NCI-H774 (cell line): ENCODE data around the gene SPATA19.
A peak's percentile ranks its signal among the peaks of the same experiment; 100 is the strongest.

Experiments
- DNase-seq: peaks from one replicate; lab custom pipeline; 2025; lab: John Stamatoyannopoulos, UW

Gene SPATA19

GRCh38 chr11:133818302-133818701 lies 27.0 kb downstream of the SPATA19 start:
- DNase-seq = no peak

GRCh38 chr11:133817449-133817848 lies 27.9 kb downstream of the SPATA19 start:
- no peak for DNase-seq

- no peak for DNase-seq
These were observed 29.0 kb downstream of the SPATA19 start for GRCh38 chr11:133816146-133816870.

- no peak for DNase-seq
These were observed 29.7 kb downstream of the SPATA19 start for GRCh38 chr11:133815636-133816035.

GRCh38 chr11:133814588-133815100 lies 30.7 kb downstream of the SPATA19 start:
- no peak for DNase-seq

GRCh38 chr11:133811850-133812685 lies 33.2 kb downstream of the SPATA19 start:
- no peak for DNase-seq

GRCh38 chr11:133810766-133811165 lies 34.5 kb downstream of the SPATA19 start:
- DNase-seq = no peak

- DNase-seq = no peak
These were observed 35.5 kb downstream of the SPATA19 start for GRCh38 chr11:133809569-133810491.

GRCh38 chr11:133808393-133809140 lies 36.7 kb downstream of the SPATA19 start:
- DNase-seq = no peak

GRCh38 chr11:133803026-133803425 lies 42.3 kb downstream of the SPATA19 start:
- no peak for DNase-seq

- DNase-seq = no peak
These were observed 44.0 kb downstream of the SPATA19 start for GRCh38 chr11:133801356-133801755.

- DNase-seq = no peak
These were observed 44.6 kb downstream of the SPATA19 start for GRCh38 chr11:133800666-133801065.

- DNase-seq = no peak
These were observed 47.8 kb downstream of the SPATA19 start for GRCh38 chr11:133797554-133797953.

- DNase-seq = no peak
These were observed 49.1 kb downstream of the SPATA19 start for GRCh38 chr11:133796043-133796795.

- no peak for DNase-seq
These were observed 50.2 kb downstream of the SPATA19 start for GRCh38 chr11:133795088-133795487.

GRCh38 chr11:133794205-133794604 lies 51.1 kb downstream of the SPATA19 start:
- DNase-seq = no peak

- peak; percentile 43 for DNase-seq
These were observed 51.9 kb downstream of the SPATA19 start for GRCh38 chr11:133793271-133794035.

GRCh38 chr11:133790995-133791394 lies 54.3 kb downstream of the SPATA19 start:
- DNase-seq = no peak
